Thoracic aorta endothelial cell (primary cell): ENCODE measurements around the gene OR3A3. TPM values are rescaled to one million over a fixed set of nuclear protein-coding genes. Genes with fewer than 3 reads are reported as not detected.

Experiments used
- small RNA-seq: library from RNA; depleted of rRNA; stranded (forward); fragments of <200 nt; gene quantifications from one replicate; pipeline ENCODE3, GENCODE V24; 2012
- total RNA-seq: library from RNA; depleted of rRNA; stranded (reverse); fragments of >200 nt; gene quantifications from 2 replicates; pipeline ENCODE4 v1.2.3, GENCODE V29; 2012

OR3A3 gene
- not detected in 2 replicates for total RNA-seq

GRCh38 chr17:3411070-3411469 is at the start of gene OR3A3:
TSS of gene OR3A3 (plus strand) at chr17:3411370.

GRCh38 chr17:3385869-3386816 is 25.0 kb upstream of the OR3A3 start, which contains the start of gene OR3A2:
TSS of gene OR3A2 (minus strand) at chr17:3386308.

GRCh38 chr17:3398310-3398709 is 12.9 kb upstream of the OR3A3 start, which contains the start of gene OR1E1:
TSS of gene OR1E1 (minus strand) at chr17:3398410. CDS start at chr17:3398410, 0 bp downstream.

GRCh38 chr17:3433741-3434140 is 22.6 kb downstream of the OR3A3 start, which contains the start of gene OR1E2:
TSS of gene OR1E2 (minus strand) at chr17:3433841. CDS start at chr17:3433841, 0 bp downstream.

GRCh38 chr17:3471599-3471998 is 60.4 kb downstream of the OR3A3 start, which contains the start of gene SPATA22:
TSS of gene SPATA22 (minus strand) at chr17:3471819. CDS start at chr17:3469325, 2,494 bp downstream.

Small RNA genes lying within 50 kb of the gene (small RNA-seq; reads per million reads assigned to genes)
- not detected for gene OR1AC1P

Other genes with a start within 250 kb of the OR3A3 start
- gene OR1A2, start 213.9 kb upstream of the OR3A3 start, total RNA-seq: not detected in 2 replicates
- not detected in 2 replicates for gene OR1A1, start 203.7 kb upstream of the OR3A3 start, total RNA-seq
- not detected in 2 replicates for gene OR3A1, start 113.0 kb upstream of the OR3A3 start, total RNA-seq
- gene OR3A2, start 25.1 kb upstream of the OR3A3 start, total RNA-seq: not detected in 2 replicates
- not detected in 2 replicates for gene OR1E1, start 13.0 kb upstream of the OR3A3 start, total RNA-seq
- gene OR1E2, start 22.5 kb downstream of the OR3A3 start, total RNA-seq: not detected in 2 replicates
- 0.40 and 0.65 TPM in 2 replicates for gene SPATA22, start 60.4 kb downstream of the OR3A3 start, total RNA-seq
- gene ASPA, start 64.6 kb downstream of the OR3A3 start, total RNA-seq: under 0.01 TPM in 1 of 2 replicates, not detected in the other
- under 0.01 TPM in 1 of 2 replicates, not detected in the other for gene TRPV3, start 146.4 kb downstream of the OR3A3 start, total RNA-seq
- 0.80 and 1.4 TPM in 2 replicates for gene TRPV1, start 198.0 kb downstream of the OR3A3 start, total RNA-seq
- 12.2 and 19.2 TPM in 2 replicates for gene SHPK, start 224.9 kb downstream of the OR3A3 start, total RNA-seq
- 21.0 and 25.1 TPM in 2 replicates for gene CTNS, start 225.4 kb downstream of the OR3A3 start, total RNA-seq